Transverse colon (tissue), 4 donors: ENCODE data around the gene PRR16. TPM values are rescaled to one million over a fixed set of nuclear protein-coding genes. Genes with fewer than 3 reads are reported as not detected.

Experiments used
- DNase-seq: peaks from one replicate; pipeline ENCODE4 v3.0.0-alpha.2; 2019
- H3K27ac ChIP-seq, 4 donors: fragments of 200-600 bp; sonication (generic); 2 replicates each; pipeline ENCODE4 v1.5.1; 2016 to 2018; ENCODE audit warnings: inconsistent platforms in 4 of 4
- H3K27me3 ChIP-seq: fragments of 200-600 bp; sonication (generic); 2 replicates; pipeline ENCODE4 v1.5.1; 2017; ENCODE audit warnings: inconsistent platforms
- H3K36me3 ChIP-seq, 4 donors: fragments of 200-600 bp; sonication (generic); 2 replicates each; pipeline ENCODE4 v1.5.1; 2017 to 2019; ENCODE audit warnings: inconsistent platforms in 4 of 4
- H3K4me1 ChIP-seq, 4 donors: fragments of 200-600 bp; sonication (generic); 2 replicates each; pipeline ENCODE4 v1.5.1; 2017 to 2020; ENCODE audit warnings: inconsistent platforms in 4 of 4
- H3K4me3 ChIP-seq, 4 donors: fragments of 200-600 bp; sonication (generic); 1 replicate in 1 of 4; 2 replicates in 3 of 4; pipeline versions ENCODE4 v1.5.1 to v1.6.1; 2017 to 2019; ENCODE audit warnings: inconsistent platforms in 4 of 4
- H3K9me3 ChIP-seq, 2 donors: fragments of 200-600 bp; sonication (generic); 2 replicates each; pipeline ENCODE4 v1.5.1; 2017 to 2019; ENCODE audit warnings: inconsistent platforms in 2 of 2
- CTCF ChIP-seq, 5 experiments: fragments of 200-600 bp in 3 of 5; fragments of 450-650 bp in 2 of 5; sonication (generic) in 3 of 5; IDR thresholded peaks; 1 replicate in 2 of 5; 2 replicates in 3 of 5; pipeline ENCODE4 v1.5.1; 2016 to 2017; ENCODE audit warnings: antibody characterized with exemption in 5 of 5, inconsistent platforms in 3 of 5, mild to moderate bottlenecking in 2 of 5, moderate library complexity in 1 of 5
- EP300 ChIP-seq: sonication (generic); formaldehyde crosslinking; IDR thresholded peaks from one replicate; pipeline ENCODE4 v1.6.1; 2017; ENCODE audit warnings: antibody characterized with exemption, low read depth
- POLR2A ChIP-seq: fragments of 450-650 bp; IDR thresholded peaks from one replicate; pipeline ENCODE4 v1.6.1; 2016; ENCODE audit warnings: antibody characterized with exemption, mild to moderate bottlenecking, moderate library complexity
- POLR2AphosphoS5 ChIP-seq, 3 donors: sonication (generic); formaldehyde crosslinking; IDR thresholded peaks; one replicate each; pipeline ENCODE4 v1.6.1; 2016; ENCODE audit warnings: antibody characterized with exemption in 3 of 3
- WGBS, 2 donors: methylation state at CpG; one replicate each; pipeline ENCODE4 v1.1.5; 2018; ENCODE audit warnings: low coverage in 1 of 2; 5-methylcytosine and 5-hydroxymethylcytosine counted together
- in situ Hi-C, 4 donors: fragments of 200-750 bp; cut with MboI; loops; one replicate each; pipeline versions ENCODE4 v1.15.0 to v1.15.1; 2017; ENCODE audit warnings: low sequenced_read_pairs in 3 of 4, low pct_ligation_motif_present in 1 of 4, low pct_unique_long_range_greater_than_20kb in 1 of 4
- intact Hi-C: fragments of 100-400 bp; cut with DNase I; formaldehyde crosslinking; loops from one replicate; pipeline ENCODE4 v1.15.1; 2023; ENCODE audit warnings: low total_unique reads
- total RNA-seq, 4 donors: library from RNA; depleted of rRNA; stranded (reverse); fragments of >200 nt; gene quantifications; one replicate each; pipeline ENCODE4 v1.1.0, GENCODE V29; 2016

The PRR16 gene
- total RNA-seq, 4 donors from 2014 or later: 2.7 to 9.7 (median 6.3) TPM

GRCh38 chr5:120610145-120610544 is 146.0 kb downstream of the PRR16 start:
- H3K9me3 ChIP-seq: no peaks in the 10 kb centered on the region
- in situ Hi-C loops: no loop called here
- WGBS, 2 donors: 86 to 92% methylated on average over 2 of the region's 2 CpGs
- no peak overlapping the region for H3K27ac ChIP-seq
- no peaks in the 10 kb centered on the region for H3K36me3 ChIP-seq
- DNase-seq: no peak
- no peaks in the 10 kb centered on the region for H3K4me1 ChIP-seq
- H3K4me3 ChIP-seq: no peak overlapping the region
- no peaks in the 10 kb centered on the region for H3K27me3 ChIP-seq
- intact Hi-C loops: no loop called here
- TF ChIP-seq CTCF (IDR thresholded peaks at IDR 0.05) (no peak), EP300 (no peak), POLR2A (no peak), POLR2AphosphoS5 (IDR thresholded peaks at IDR 0.05) (no peak)

GRCh38 chr5:120613729-120614128 is 149.6 kb downstream of the PRR16 start:
- Histone ChIP-seq H3K4me1 (no peaks in the 10 kb centered on the region), H3K4me3 (no peak overlapping the region), H3K36me3 (no peaks in the 10 kb centered on the region), H3K9me3 (no peaks in the 10 kb centered on the region), H3K27ac (no peak overlapping the region), H3K27me3 (no peaks in the 10 kb centered on the region)
- in situ Hi-C loops: no loop called here
- TF ChIP-seq POLR2AphosphoS5 (IDR thresholded peaks at IDR 0.05) (no peak), CTCF (IDR thresholded peaks at IDR 0.05) (no peak), POLR2A (no peak), EP300 (no peak)
- DNase-seq: no peak
- intact Hi-C loops: no loop called here

- Histone ChIP-seq H3K9me3 (no peaks in the 10 kb centered on the region), H3K4me3 (no peak overlapping the region), H3K36me3 (no peaks in the 10 kb centered on the region), H3K27ac (peak overlapping the region in 1 of 4 donors; percentile 3), H3K27me3 (no peaks in the 10 kb centered on the region), H3K4me1 (no peaks in the 10 kb centered on the region)
- in situ Hi-C loops: no loop called here
- intact Hi-C loops: no loop called here
- no peak for TF ChIP-seq POLR2A
- no peak for TF ChIP-seq EP300
- TF ChIP-seq CTCF (IDR thresholded peaks at IDR 0.05): no peak
- no peak for TF ChIP-seq POLR2AphosphoS5 (IDR thresholded peaks at IDR 0.05)
- WGBS, 2 donors: 0 to 28% methylated on average over 1 to 2 of the region's 2 CpGs
- DNase-seq: no peak
Observed at GRCh38 chr5:120614531-120615180, 150.6 kb downstream of the PRR16 start.

- Histone ChIP-seq H3K27me3 (no peaks in the 10 kb centered on the region), H3K36me3 (no peaks in the 10 kb centered on the region), H3K4me1 (no peaks in the 10 kb centered on the region), H3K4me3 (no peak overlapping the region), H3K27ac (no peak overlapping the region), H3K9me3 (no peaks in the 10 kb centered on the region)
- in situ Hi-C loops: no loop called here
- WGBS, 2 donors: 75 to 91% methylated on average over 6 to 7 of the region's 7 CpGs
- no peak for DNase-seq
- intact Hi-C loops: no loop called here
- no peak for TF ChIP-seq EP300
- TF ChIP-seq POLR2A: no peak
- TF ChIP-seq POLR2AphosphoS5 (IDR thresholded peaks at IDR 0.05): no peak
- no peak for TF ChIP-seq CTCF (IDR thresholded peaks at IDR 0.05)
Observed at GRCh38 chr5:120615967-120616645, 152.0 kb downstream of the PRR16 start.
